ENCODE measurements around the gene TNFSF13.

TNFSF13 gene

GRCh38 chr17:7587420-7588151 lies 29.0 kb downstream of the TNFSF13 start:
- H3K4me3 ChIP-seq (ENCODE audit: low read depth, low read length), result no peak overlapping the region
- no peak for TF ChIP-seq CTCF (IDR thresholded peaks at IDR 0.05; ENCODE audit: low read depth, low read length, missing control alignments)
- DNase-seq (ENCODE audit: low read depth), result no peak

- no peak overlapping the region for H3K4me3 ChIP-seq (ENCODE audit: low read depth, low read length)
- DNase-seq (ENCODE audit: low read depth), result no peak
- no peak for TF ChIP-seq CTCF (IDR thresholded peaks at IDR 0.05; ENCODE audit: low read depth, low read length, missing control alignments)
Observed at GRCh38 chr17:7588553-7589203, 30.1 kb downstream of the TNFSF13 start.

- peak; percentile 70 for TF ChIP-seq CTCF (IDR thresholded peaks at IDR 0.05; ENCODE audit: low read depth, low read length, missing control alignments)
- DNase-seq (ENCODE audit: low read depth), result no peak
- no peak overlapping the region for H3K4me3 ChIP-seq (ENCODE audit: low read depth, low read length)
Observed at GRCh38 chr17:7589204-7589868, 30.8 kb downstream of the TNFSF13 start.

- no peak for TF ChIP-seq CTCF (IDR thresholded peaks at IDR 0.05; ENCODE audit: low read depth, low read length, missing control alignments)
- DNase-seq (ENCODE audit: low read depth), result no peak
- no peak within 1 kb of the TSS for H3K4me3 ChIP-seq (ENCODE audit: low read depth, low read length)
Observed at GRCh38 chr17:7589891-7590691, 31.5 kb downstream of the TNFSF13 start, which contains the start of gene SOX15. TSS of gene SOX15 (minus strand) at chr17:7590094. CDS start at chr17:7589676, 418 bp downstream.

GRCh38 chr17:7590743-7591142 lies 32.2 kb downstream of the TNFSF13 start:
- no peak for TF ChIP-seq CTCF (IDR thresholded peaks at IDR 0.05; ENCODE audit: low read depth, low read length, missing control alignments)
- DNase-seq (ENCODE audit: low read depth), result no peak
- H3K4me3 ChIP-seq (ENCODE audit: low read depth, low read length), result no peak overlapping the region

- no peak overlapping the region for H3K4me3 ChIP-seq (ENCODE audit: low read depth, low read length)
- no peak for DNase-seq (ENCODE audit: low read depth)
- no peak for TF ChIP-seq CTCF (IDR thresholded peaks at IDR 0.05; ENCODE audit: low read depth, low read length, missing control alignments)
Observed at GRCh38 chr17:7591596-7591995, 33.0 kb downstream of the TNFSF13 start.
